HUES6 (cell line): ENCODE results near the gene MAPKAP1.

Source experiments
- H3K27ac ChIP-seq: 2 replicates; pipeline ENCODE4 v1.7.0; 2013; ENCODE audit warnings: low read depth, mild to moderate bottlenecking, low read length, inconsistent platforms
- H3K27me3 ChIP-seq: 2 replicates; pipeline ENCODE4 v1.6.1; 2013; ENCODE audit warnings: low read length; ENCODE audit not compliant: control insufficient read depth, insufficient read depth
- H3K36me3 ChIP-seq: 2 replicates; pipeline ENCODE4 v1.6.1; 2013; ENCODE audit warnings: low read length; ENCODE audit not compliant: control insufficient read depth, insufficient read depth
- H3K4me1 ChIP-seq: 2 replicates; pipeline ENCODE4 v1.6.1; 2013; ENCODE audit warnings: low read length; ENCODE audit not compliant: control insufficient read depth, insufficient read depth
- H3K4me3 ChIP-seq: 2 replicates; pipeline ENCODE4 v1.5.1; 2013; ENCODE audit warnings: low read depth, low read length
- H3K9ac ChIP-seq: one replicate; pipeline ENCODE4 v1.6.1; 2013; ENCODE audit warnings: mild to moderate bottlenecking, low read length
- H3K9me3 ChIP-seq: 2 replicates; pipeline ENCODE4 v1.6.1; 2013; ENCODE audit warnings: low read depth, low read length; ENCODE audit not compliant: control insufficient read depth, insufficient read depth

Gene MAPKAP1

GRCh38 chr9:125642311-125642710 lies 64.7 kb downstream of the MAPKAP1 start:
- Histone ChIP-seq H3K27ac (no peak overlapping the region), H3K36me3 (no peaks in the 10 kb centered on the region), H3K4me1 (peaks cover 12% of the 10 kb centered on the region), H3K27me3 (no peaks in the 10 kb centered on the region), H3K4me3 (no peak overlapping the region), H3K9me3 (no peaks in the 10 kb centered on the region), H3K9ac (no peak overlapping the region)

- Histone ChIP-seq H3K9ac (no peak overlapping the region), H3K27ac (no peak overlapping the region), H3K36me3 (no peaks in the 10 kb centered on the region), H3K4me3 (no peak overlapping the region), H3K4me1 (peaks cover 17% of the 10 kb centered on the region), H3K9me3 (no peaks in the 10 kb centered on the region), H3K27me3 (no peaks in the 10 kb centered on the region)
Measured at GRCh38 chr9:125639057-125639456, 68.0 kb downstream of the MAPKAP1 start.

- no peak overlapping the region for H3K27ac ChIP-seq
Measured at GRCh38 chr9:125638239-125639045, 68.6 kb downstream of the MAPKAP1 start.

GRCh38 chr9:125637241-125637640 lies 69.8 kb downstream of the MAPKAP1 start:
- H3K4me3 ChIP-seq, result no peak overlapping the region
- no peaks in the 10 kb centered on the region for H3K27me3 ChIP-seq
- no peaks in the 10 kb centered on the region for H3K36me3 ChIP-seq
- H3K9me3 ChIP-seq, result no peaks in the 10 kb centered on the region
- H3K9ac ChIP-seq, result no peak overlapping the region
- peaks cover 36% of the 10 kb centered on the region for H3K4me1 ChIP-seq
- no peak overlapping the region for H3K27ac ChIP-seq

More at GRCh38 chr9:125638239-125639045, 68.6 kb downstream of the MAPKAP1 start:
- Histone ChIP-seq H3K27me3 (no peaks in the 10 kb centered on the region), H3K4me3 (no peak overlapping the region), H3K9ac (no peak overlapping the region), H3K4me1 (peaks cover 24% of the 10 kb centered on the region), H3K36me3 (no peaks in the 10 kb centered on the region), H3K9me3 (no peaks in the 10 kb centered on the region)

GRCh38 chr9:125635888-125636287 lies 71.1 kb downstream of the MAPKAP1 start:
- Histone ChIP-seq H3K9me3 (no peaks in the 10 kb centered on the region), H3K4me3 (no peak overlapping the region), H3K9ac (no peak overlapping the region), H3K36me3 (no peaks in the 10 kb centered on the region), H3K27me3 (no peaks in the 10 kb centered on the region), H3K4me1 (peaks cover 37% of the 10 kb centered on the region), H3K27ac (no peak overlapping the region)

GRCh38 chr9:125634040-125634717 lies 72.8 kb downstream of the MAPKAP1 start:
- no peak overlapping the region for H3K4me3 ChIP-seq
- H3K36me3 ChIP-seq, result no peaks in the 10 kb centered on the region
- H3K27me3 ChIP-seq, result no peaks in the 10 kb centered on the region
- no peak overlapping the region for H3K9ac ChIP-seq
- no peaks in the 10 kb centered on the region for H3K9me3 ChIP-seq
- H3K4me1 ChIP-seq, result peaks cover 37% of the 10 kb centered on the region
- no peak overlapping the region for H3K27ac ChIP-seq

- Histone ChIP-seq H3K27ac (no peak overlapping the region), H3K36me3 (no peaks in the 10 kb centered on the region), H3K9me3 (no peaks in the 10 kb centered on the region), H3K4me1 (peaks cover 31% of the 10 kb centered on the region), H3K4me3 (no peak overlapping the region), H3K27me3 (no peaks in the 10 kb centered on the region), H3K9ac (no peak overlapping the region)
Measured at GRCh38 chr9:125633116-125633745, 73.8 kb downstream of the MAPKAP1 start.

GRCh38 chr9:125632321-125633115 lies 74.5 kb downstream of the MAPKAP1 start:
- H3K27ac ChIP-seq, result no peak overlapping the region
- H3K4me1 ChIP-seq, result peaks cover 31% of the 10 kb centered on the region
- no peaks in the 10 kb centered on the region for H3K36me3 ChIP-seq
- no peaks in the 10 kb centered on the region for H3K27me3 ChIP-seq
- H3K4me3 ChIP-seq, result no peak overlapping the region
- H3K9me3 ChIP-seq, result no peaks in the 10 kb centered on the region
- no peak overlapping the region for H3K9ac ChIP-seq

- no peak overlapping the region for H3K4me3 ChIP-seq
- H3K4me1 ChIP-seq, result peaks cover 31% of the 10 kb centered on the region
- H3K27ac ChIP-seq, result no peak overlapping the region
Measured at GRCh38 chr9:125631391-125632085, 75.5 kb downstream of the MAPKAP1 start.

GRCh38 chr9:125630436-125630835 lies 76.6 kb downstream of the MAPKAP1 start:
- no peaks in the 10 kb centered on the region for H3K27me3 ChIP-seq
- no peaks in the 10 kb centered on the region for H3K36me3 ChIP-seq
- no peak overlapping the region for H3K4me3 ChIP-seq
- H3K4me1 ChIP-seq, result peaks cover 24% of the 10 kb centered on the region
- no peaks in the 10 kb centered on the region for H3K9me3 ChIP-seq
- H3K9ac ChIP-seq, result no peak overlapping the region
- H3K27ac ChIP-seq, result no peak overlapping the region

More at GRCh38 chr9:125631391-125632085, 75.5 kb downstream of the MAPKAP1 start:
- Histone ChIP-seq H3K36me3 (no peaks in the 10 kb centered on the region), H3K9ac (no peak overlapping the region), H3K9me3 (no peaks in the 10 kb centered on the region), H3K27me3 (no peaks in the 10 kb centered on the region)
